ENCODE measurements around the gene CMKLR1.

DNA sequence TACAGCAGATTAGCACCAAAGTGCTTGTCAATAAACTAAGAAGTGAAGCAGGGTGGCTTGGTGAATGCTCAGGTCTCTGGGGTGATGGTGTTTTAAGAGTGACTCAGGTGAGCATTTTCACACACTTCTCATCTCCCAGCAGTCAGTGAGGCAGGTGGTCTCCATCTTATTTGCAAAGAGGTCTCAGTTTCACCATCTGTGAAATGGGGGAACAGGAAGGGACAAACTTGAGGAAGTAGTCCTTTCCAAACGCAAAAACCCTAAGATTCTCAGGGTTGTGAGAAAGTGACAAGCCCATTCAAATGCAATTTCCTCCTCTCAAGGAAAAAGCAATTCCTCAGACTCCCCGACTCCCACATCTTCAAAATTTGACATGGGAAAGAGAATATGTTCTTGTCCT is 54.1 kb downstream of the CMKLR1 start:
- TF ChIP-seq CTCF (IDR thresholded peaks at IDR 0.05; ENCODE audit: insufficient read depth, low read depth, low read length) (no peak), EZH2 (IDR thresholded peaks at IDR 0.05; ENCODE audit: insufficient read depth, low read length) (no peak)
